ENCODE measurements around the gene ROR2. TPM values are rescaled to one million over a fixed set of nuclear protein-coding genes. Genes with fewer than 3 reads are reported as not detected.

Gene ROR2
- total RNA-seq, 1 donor from 2014 or later: not detected

DNA sequence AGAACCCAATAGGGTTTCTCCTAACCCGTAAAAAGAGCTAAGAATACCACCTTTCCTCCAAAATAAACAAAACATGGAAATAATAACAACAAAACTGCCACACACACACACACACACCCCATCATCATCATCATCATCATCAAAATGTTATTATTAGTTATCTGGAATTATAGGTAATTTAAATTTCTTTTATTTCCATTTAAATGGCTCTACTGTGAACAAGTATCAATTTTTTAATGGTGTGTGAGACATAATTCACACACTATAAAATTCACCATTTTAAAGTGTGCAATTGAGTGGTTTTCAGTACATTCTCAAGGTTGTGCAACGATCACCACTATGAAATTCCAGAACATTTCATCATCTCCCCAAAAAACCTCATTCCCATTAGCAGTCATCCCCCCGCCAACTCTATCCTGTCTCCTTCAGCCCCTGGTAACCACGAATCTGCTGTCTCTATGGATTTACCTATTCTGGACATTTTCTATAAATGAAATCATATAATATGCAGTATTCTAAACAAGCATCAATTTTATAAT lies 172.7 kb downstream of the ROR2 start:
- DNase-seq (ENCODE audit: low read depth, low spot score): no peak

DNA sequence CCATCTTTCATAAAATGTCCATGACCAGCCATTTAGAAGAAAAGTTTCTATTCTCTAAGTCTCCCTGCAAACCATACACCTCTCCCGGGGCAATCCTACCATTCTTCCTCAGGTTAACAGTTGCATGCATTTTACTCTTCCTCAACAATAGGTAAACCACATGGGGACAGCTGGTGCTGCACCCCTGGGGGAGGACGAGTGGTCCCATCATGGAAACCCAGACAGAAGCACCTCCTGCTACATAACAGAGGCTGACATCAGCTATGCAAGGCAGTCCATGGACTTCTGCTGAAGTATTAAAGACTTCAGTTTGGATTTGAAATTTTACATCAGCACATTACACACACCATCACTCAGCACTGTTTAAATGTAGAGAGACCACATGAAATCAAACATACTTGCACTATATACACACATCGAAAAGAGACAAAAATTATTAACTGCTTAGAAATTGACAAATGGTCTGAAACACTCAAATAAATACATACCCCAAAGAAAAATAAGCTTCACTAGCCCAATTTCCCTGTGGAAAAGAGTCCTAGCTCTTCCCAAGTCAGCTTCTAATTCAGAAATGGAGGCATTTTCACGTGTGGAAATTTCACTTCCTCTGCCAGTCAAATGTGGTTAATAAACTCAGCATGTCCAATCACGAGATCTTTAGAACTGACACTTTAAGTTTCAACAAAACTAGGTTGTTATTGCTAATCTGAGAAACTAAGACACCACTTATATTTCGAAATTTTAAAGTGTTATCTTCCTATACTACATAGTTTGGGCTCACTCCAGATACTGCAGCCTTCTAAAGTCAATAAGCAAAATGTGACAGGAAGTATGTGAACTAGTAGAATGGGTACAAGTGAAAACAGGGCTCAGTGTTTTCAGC lies 173.4 kb downstream of the ROR2 start:
- no peak for DNase-seq (ENCODE audit: low read depth, low spot score)

DNA sequence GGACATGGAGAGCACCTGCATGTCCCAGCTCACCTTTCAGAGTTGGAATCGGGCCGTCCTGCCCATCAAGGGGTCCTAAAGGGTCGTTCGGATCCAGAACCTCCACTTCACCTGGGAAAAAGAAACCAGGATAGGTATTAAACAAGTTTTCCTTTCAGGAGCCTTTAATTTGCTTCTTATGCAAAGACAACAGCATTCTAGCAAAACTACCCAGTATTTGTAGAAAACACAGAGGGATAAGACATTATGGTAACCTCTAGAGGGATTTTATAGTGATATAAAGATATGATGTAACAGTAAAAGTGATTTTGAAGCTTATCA lies 174.4 kb downstream of the ROR2 start:
- no peak for DNase-seq (ENCODE audit: low read depth, low spot score)

DNA sequence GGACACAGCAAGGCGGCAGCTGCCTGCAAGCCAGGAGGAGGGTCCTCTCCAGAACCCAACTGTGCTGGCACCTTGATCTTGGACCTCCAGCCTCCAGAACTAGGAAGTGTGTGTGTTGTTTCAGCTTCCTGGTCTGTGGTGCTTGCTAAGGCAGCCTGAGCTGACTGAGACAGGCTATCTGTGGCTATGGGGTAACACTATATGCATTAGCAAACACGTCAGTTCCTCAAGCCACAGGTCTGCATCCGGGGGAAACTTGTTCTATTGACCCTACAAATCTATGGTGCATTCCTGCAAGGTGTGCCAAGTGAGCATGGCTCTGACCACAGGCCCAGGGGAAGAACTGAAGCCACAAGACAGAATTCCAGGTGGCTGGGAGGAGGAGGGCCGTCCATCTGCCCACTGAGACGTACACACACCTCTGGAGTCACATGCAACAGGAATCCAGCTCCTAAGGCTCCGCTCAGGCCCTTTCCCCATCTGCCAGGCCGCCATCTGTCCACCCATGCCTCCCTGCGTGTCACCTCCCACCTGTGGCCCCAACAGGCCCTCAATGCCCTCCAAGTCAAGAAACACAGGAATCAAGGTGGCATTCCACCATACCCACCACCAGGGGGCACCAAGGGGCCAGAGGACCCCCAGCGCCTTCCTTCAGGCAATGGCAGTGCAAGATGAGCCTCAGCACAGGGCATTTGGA lies 174.9 kb downstream of the ROR2 start:
- DNase-seq (ENCODE audit: low read depth, low spot score): no peak

DNA sequence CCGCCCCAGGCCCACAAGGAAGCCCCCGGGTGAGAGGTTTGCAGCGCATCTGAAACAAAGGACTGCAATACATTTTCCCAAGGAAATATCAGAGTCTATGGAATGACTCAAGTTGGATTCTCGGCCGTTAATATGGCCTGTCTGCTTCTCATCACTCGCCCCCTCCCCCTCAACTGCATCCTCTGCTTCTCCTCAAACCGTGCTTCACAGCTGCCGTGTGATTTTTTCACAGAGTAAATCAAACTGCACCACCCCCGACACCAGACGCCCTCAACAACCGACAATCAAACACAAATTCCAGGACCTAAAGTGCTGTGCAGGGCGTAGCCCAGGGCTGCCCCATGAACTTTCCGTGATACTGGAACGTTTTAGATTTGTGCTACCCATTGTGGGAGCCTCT lies 176.9 kb downstream of the ROR2 start:
- no peak for DNase-seq (ENCODE audit: low read depth, low spot score)

DNA sequence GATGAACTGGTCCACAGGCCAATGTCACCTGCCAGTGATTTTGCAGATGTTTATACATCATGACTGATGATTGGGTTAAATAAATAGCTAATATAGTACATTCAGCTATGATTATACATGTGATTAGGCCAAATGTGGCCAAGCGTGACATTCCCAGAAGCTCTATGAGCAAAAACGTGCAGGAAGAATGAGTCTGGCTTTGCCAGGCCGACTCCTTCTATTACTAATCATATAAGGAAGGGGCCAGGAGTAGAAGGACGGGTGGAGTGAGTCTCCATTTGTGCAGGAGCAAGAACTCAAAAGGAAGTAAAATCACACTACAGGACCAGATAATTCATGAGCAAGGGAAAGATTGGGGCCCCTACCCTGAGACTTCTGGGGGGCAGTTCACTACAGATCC lies 178.2 kb downstream of the ROR2 start:
- DNase-seq (ENCODE audit: low read depth, low spot score): no peak

DNA sequence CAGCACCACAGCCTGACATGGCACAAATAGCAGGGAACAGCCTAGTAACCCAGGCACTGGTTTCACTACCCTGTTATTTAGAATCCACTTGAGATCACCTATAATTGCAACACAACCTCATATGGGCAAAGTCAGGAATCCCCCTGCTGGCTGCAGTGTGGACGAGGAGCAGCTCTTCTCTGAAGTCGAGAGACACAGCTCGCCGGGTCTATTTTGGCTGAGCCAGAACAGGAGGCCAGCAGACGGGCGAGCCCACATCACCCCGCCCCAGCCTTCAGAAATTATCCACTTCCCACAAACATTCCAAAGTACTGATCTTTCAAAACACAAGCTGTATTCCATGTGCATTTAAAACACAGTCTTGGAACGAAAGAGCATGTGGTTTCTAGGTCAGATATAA lies 179.0 kb downstream of the ROR2 start:
- no peak for DNase-seq (ENCODE audit: low read depth, low spot score)

DNA sequence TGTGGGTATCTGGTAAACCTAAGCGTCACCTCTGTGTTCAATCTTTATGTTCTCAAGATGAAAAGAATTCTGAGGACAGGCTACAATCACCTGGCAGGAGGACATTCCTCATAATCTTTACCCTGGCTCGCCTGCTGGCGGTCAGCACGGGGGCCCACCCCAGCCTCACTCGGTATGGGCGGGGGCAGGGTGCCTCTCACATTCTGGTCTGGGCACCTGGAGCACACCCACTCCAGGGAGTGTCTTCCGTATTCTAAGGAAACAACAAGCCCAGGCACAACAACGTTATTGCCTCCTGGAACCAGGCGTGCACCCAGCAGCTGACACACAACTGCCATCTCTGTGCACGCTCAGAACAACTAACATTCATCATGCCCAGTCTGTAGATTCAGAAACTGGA lies 179.8 kb downstream of the ROR2 start:
- no peak for DNase-seq (ENCODE audit: low read depth, low spot score)

DNA sequence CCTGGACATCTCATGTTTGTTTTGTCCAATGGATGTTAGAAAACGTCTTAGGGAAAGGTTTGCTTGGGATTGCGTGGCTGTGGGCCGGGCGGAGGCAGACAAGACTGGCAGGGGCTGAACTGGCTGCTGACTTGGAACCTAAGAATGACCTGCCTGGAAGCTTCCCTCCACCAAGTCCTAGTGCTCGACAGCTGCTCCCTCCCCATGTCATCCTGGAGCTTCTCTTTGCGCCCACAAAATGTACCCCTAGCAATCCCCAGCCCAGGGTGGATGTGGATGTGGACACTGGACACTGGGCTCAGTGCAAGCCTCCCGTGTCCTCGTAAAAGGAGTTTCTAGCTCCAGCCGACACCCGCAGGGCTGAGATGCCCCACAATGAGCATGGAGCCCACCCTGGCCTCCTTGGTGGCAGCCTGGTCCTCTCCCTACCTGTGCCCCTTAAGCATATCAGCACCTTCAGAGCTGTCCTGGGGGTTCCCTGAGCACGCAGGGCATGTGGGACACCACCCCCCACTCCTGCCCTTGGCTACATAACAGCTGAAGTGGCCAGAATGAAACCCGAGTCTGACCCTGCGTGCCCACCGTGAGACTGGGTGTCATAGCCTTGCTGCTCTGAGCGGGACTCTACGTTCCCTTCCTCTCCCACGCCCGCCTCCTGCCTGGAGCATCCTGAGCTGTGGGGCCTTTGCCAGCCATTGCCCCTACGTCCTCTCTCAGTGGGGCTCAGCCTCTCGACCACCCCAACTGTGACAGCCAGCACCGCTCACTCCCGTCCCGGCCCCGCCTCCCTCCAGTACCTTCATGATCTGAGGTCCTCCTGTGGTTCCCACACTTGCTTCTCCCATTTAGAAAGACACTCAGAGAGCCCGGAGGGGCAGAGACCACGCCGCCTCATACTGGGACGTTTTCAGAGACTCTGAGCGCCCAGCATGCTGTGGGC lies 180.8 kb downstream of the ROR2 start:
- no peak for DNase-seq (ENCODE audit: low read depth, low spot score)

DNA sequence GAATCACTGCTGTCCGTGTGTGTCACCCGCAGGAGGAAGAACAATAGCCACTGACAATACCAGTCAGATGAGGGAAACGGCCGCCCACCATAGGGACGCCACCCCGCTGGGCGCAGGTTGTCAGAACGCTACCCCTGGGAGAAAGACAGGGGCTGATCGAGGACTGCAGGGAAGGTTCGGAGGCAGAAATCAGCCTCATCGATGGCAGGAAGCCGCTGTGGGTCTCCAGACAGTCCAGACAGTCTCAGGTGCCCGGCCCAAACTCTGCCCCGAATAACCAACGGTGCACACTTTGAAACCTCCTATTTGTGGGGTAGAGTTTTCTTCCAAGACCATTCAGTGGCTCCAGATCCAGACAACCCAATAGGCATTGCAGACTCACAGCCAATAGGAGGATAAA lies 181.5 kb downstream of the ROR2 start:
- no peak for DNase-seq (ENCODE audit: low read depth, low spot score)

DNA sequence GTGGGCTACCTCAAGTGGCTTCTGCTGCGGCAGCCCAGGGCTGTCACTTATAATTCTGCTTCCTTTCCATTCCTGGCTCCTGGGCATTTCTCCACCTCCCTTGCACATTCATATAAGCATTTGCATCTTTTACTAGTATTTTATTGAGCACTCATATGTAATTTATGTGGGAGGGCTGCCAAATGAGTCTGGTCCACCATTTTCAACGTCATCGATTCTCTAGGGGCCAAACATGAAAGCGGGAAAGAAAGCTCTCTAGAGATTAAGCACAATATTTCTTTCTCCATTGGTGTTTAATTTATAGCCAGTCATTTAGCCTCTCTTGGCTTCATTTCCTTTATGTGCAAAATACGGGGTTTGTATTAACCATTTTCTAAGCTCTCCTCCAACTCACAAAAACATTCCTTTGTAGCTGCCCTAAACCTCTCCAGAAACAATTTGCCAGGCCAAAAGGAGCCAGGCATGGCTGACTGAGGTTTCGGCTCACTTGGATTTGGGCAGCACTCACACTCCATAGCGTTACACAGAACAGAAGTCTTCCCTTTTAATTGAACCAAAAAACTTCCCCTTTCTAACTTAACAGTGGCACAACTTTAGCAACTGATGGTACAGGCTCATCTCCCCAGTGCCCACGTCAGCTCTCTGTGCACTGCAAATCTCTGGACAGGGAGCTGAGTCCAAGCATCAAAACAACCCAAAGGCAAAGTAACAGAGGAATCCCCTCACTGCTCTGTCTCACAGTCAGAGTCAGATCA lies 183.5 kb downstream of the ROR2 start:
- DNase-seq (ENCODE audit: low read depth, low spot score): no peak

DNA sequence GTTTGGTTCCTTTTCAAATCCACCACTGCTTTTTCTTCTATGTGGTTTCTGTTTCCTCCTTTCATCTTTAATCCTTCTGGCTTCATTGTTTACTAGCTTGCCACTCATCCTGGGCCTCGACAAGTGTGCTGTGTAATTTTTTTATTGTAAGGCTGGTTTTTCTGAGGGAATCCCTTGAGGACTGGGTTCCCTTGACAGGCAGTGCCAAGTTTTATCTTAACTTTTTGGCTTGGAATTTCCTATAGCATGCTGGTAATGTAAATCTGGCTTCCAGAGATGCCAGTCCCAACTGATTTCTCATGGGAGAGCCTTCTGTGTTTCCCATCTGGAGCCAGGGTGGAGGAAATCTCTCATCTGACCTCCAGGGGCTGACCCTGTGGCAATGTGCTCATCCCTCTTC lies 184.7 kb downstream of the ROR2 start:
- DNase-seq (ENCODE audit: low read depth, low spot score): no peak

DNA sequence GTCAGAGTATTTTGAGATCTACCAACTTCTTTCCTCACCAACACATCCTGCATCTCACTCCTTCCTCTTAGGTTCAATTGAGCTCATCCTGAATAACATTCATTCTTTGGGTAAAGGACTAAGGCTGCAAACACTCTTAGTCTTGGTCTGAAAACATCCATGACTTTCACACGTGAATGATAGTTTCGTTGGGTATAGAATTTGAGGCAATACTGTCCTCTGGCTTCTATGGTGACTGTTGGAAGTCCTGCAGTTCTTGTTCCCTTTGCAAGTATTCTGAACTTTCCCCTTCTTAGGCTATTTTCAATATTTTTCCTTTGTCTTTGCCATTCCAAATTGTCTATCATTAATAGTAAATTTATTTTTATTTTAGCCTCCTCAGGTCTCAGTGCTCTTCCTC lies 185.4 kb downstream of the ROR2 start:
- DNase-seq (ENCODE audit: low read depth, low spot score): no peak

DNA sequence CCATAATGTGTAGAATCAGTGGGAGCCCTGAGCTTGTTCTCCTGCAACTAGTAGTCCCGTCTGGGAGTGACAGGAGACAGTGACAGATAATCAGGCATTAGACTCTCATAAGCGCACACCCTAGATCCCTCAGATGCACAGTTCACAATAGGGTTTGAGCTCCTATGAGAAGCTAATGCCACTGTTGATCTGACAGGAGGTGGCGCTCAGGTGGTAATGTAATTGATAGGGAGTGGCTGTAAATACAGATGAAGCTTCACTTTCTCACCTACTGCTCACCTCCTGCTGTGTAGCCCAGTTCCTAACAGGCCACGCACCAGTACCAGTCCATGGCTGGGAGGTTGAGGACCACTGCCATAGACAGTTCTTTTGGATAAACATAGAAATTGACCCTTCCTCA lies 188.7 kb downstream of the ROR2 start:
- no peak for DNase-seq (ENCODE audit: low read depth, low spot score)

DNA sequence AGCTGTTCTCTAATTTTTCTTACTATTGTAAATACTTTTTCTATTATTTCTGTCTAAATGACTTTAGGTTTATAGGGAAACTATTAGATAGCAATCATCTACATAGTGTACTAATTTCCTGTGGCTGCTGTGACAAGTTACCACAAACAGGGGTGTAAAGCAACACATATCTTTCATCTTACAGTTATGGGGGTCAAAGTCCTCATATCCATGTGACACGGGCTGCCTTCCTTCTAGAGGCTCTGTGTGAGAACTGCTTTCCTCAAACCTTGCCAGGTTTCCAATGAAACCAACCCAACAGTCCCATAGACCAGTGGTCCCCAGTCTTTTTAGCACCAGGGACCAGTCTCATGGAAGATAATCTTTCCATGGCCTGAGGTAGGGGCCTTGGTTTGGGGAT lies 189.1 kb downstream of the ROR2 start:
- no peak for DNase-seq (ENCODE audit: low read depth, low spot score)

DNA sequence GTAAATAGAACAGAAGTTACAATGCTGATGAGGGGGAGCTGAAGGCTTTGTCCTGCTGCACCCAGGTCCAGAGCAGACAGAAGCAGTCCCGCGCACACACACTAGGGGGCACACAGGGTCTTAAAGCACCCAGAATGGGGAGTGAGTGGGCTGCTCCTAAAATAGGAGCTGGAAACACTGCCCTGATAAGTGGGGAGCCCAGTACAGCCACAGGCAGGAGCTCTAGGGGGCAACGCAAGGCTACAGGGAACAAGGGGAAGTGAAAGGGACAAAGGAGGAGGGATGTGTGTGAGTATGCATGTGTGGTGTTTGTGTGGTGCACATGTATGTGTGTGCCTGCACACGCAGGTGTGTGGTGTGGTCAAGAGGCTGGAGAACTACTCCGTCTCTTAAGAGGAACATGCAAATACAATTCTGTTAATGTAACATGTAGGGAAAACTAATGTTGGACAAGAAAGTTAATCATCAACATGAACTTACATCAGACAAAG lies 191.5 kb downstream of the ROR2 start:
- DNase-seq (ENCODE audit: low read depth, low spot score): no peak

DNA sequence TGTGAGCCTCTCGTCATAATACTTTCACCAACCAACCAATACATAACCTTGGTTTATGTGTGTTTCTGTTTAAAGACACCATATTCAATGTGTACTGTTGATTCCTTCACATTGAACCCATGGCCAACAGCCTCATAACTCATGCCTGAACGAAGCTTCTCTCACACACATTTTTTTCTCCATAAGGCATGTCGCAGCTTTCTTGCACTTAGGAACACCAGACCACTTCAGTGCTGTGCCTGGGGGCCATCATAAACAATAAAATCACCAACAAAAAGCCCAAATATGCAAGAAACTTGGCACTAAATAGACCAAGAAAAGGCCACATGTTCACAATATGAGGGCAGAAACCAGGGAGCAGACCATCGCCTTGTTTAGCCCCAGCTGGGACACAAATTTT lies 192.2 kb downstream of the ROR2 start:
- DNase-seq (ENCODE audit: low read depth, low spot score): no peak

DNA sequence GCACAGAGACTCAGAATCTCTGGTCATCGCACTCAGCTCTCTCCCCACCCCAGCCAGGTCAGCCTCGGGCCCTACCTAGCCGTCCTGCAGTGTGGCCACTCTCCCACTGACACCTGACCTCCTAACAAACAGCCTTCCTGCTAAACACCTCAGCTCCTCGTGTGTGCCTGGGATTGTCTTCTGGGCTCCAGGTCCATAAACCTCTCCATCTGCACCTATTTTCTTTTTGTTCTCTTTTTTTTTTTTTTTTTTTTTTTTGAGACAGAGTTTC lies 193.6 kb downstream of the ROR2 start:
- DNase-seq (ENCODE audit: low read depth, low spot score): no peak

DNA sequence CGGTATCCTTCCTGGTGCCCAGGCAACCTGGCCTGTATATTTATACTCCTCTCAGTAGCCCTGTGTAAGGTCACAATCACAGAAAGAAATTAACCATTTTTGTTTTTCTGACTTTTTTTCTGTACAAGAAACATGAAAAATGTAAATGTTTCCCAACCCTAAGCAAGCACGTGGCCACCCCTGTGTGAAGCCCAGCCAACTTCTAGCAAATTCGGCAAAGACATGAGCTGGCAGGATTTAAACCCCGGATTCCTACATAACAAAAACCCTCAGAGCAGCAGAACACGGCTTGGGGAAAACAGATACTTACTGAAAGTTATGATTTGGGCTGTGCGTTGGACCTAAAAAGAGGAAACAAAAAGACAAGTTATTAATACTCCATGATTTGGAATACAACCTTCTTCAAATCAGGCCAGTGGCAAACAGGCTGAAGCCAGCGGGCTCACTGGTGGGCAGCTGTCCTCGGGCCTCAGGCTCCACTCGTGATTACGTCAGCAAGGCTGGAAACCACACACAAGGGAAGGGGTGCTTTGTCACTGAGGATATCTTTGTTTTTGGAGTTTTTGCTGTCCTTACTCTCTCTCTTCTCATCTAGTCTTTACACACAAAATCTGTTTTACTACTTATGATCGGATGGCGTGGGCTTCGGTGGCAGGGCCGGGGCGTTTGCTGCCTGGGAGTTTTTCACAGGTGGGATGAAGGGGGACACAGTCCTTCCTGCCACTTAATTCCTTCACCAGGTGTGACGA lies 194.1 kb downstream of the ROR2 start:
- DNase-seq (ENCODE audit: low read depth, low spot score): no peak

DNA sequence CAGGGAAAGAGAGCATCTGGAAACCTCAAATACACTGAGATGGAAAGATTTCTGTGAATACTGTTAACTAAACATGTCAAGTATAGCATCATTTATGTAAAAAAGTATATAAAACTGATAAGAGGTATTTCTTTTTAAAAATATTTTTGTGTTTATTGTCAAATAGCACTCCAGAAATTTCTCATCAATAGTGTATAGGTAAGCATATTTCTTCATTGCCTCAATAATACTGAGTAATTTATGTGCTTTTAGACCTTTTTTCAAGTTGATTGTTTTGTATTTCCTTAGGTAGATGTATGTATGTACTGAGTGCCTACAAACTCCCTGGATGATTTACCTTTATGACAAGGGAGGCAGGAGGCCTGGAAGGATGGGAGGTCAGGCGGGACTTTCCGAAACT lies 196.3 kb downstream of the ROR2 start:
- DNase-seq (ENCODE audit: low read depth, low spot score): no peak

Measured in pulmonary artery endothelial cell (primary cell).